ENCODE data around the gene MTTP.
"Not testable (repeated sequence)": the region's sequence is repeated elsewhere in the genome, so short reads cannot be mapped to it uniquely, and the experiment has no call there.

Gene MTTP

DNA sequence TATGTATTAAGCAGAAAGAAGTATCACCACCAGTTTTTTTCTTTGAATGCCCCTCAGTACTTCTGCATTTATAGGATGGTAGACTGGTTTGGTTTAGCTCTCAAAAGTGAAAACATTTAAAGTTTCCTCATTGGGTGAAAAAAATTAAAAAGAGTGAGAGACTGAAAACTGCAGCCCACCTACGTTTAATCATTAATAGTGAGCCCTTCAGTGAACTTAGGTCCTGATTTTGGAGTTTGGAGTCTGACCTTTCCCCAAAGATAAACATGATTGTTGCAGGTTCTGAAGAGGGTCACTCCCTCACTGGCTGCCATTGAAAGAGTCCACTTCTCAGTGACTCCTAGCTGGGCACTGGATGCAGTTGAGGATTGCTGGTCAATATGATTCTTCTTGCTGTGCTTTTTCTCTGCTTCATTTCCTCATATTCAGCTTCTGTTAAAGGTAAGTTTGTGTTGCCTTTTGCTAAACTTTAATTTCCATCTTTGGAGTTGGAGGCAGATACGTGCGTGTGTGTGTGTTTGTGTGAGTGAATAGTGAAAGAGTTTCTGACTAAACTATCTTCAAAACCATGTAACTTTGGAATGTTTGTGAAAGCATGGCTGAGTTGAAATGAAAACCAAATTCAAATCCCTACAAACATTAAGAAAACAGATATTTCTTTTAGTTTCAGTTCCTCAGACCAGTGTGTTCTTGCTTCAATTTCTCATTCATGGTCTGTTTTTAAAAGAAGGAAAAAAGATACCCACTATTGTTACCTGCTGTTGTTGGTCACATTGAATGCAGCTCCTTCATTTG, at the start of gene MTTP:
TSS of gene MTTP (plus strand) at position 295 of the 795 bp plus-strand sequence. CDS start at position 381, 86 bp downstream.
- peaks cover 11% of the 10 kb centered on the region for H3K4me1 ChIP-seq (ENCODE audit: control insufficient read depth, insufficient read depth, low read length)
- no peak within 1 kb of the TSS for H3K27ac ChIP-seq (ENCODE audit: low read depth, low read length)
- no peaks in the 10 kb centered on the region for H3K27me3 ChIP-seq (ENCODE audit: control insufficient read depth, insufficient read depth, low read length)
- no peak within 1 kb of the TSS for H3K9ac ChIP-seq (ENCODE audit: low read depth, low read length)
- peak within 1 kb of the TSS; percentile 34; the same call in 1 of the 2 replicates for H3K4me3 ChIP-seq (ENCODE audit: low read depth, low read length)
- H3K36me3 ChIP-seq (ENCODE audit: control insufficient read depth, insufficient read depth, low read length) = no peaks in the 10 kb centered on the region
- H3K9me3 ChIP-seq (ENCODE audit: control insufficient read depth, insufficient read depth, low read length) = no peaks in the 10 kb centered on the region

DNA sequence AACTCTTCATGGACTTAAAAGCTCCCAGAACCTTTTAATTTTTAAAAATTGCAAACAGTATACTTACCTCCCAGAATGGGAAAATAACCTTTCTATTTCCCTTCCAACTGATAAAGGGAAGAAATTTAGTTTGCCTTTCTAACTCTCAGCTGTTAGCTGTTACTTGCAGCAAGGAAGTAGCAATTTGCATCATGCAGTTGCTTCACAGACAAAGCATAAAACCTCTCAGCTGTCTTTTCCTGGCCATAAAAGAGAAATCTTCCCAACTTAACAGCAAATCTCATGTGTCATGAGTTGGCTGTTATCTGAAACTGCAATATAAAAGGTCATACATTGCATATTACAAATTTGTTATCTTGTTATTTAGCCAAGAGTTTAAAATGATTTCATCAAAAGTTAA, 45.4 kb upstream of the MTTP start:
- no peaks in the 10 kb centered on the region for H3K9me3 ChIP-seq (ENCODE audit: control insufficient read depth, insufficient read depth, low read length)
- no peak overlapping the region for H3K4me3 ChIP-seq (ENCODE audit: low read depth, low read length)
- H3K4me1 ChIP-seq (ENCODE audit: control insufficient read depth, insufficient read depth, low read length) = no peaks in the 10 kb centered on the region
- H3K9ac ChIP-seq (ENCODE audit: low read depth, low read length) = no peak overlapping the region
- H3K27me3 ChIP-seq (ENCODE audit: control insufficient read depth, insufficient read depth, low read length) = no peaks in the 10 kb centered on the region
- no peak overlapping the region for H3K27ac ChIP-seq (ENCODE audit: low read depth, low read length)
- H3K36me3 ChIP-seq (ENCODE audit: control insufficient read depth, insufficient read depth, low read length) = no peaks in the 10 kb centered on the region

DNA sequence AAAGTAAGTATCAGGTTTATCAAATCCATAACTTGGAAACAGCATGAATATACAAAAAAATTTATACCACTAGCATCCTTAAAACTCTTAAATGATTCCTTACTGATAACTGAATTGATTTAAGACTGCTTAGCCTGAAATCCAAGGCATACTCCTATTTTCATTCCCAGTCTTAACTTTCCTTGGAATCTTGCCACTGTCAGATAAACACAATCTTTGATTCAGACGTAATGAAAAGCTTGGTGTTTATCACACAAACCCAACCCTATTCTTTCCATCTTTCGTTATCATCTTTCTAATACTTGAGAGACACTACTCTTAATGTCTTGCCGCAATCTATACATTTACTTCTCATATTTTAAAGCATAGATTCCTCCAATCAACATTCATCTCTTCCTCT, 44.7 kb upstream of the MTTP start:
- Histone ChIP-seq H3K9me3 (ENCODE audit: control insufficient read depth, insufficient read depth, low read length) (no peaks in the 10 kb centered on the region), H3K27ac (ENCODE audit: low read depth, low read length) (no peak overlapping the region), H3K4me1 (ENCODE audit: control insufficient read depth, insufficient read depth, low read length) (no peaks in the 10 kb centered on the region), H3K27me3 (ENCODE audit: control insufficient read depth, insufficient read depth, low read length) (no peaks in the 10 kb centered on the region), H3K36me3 (ENCODE audit: control insufficient read depth, insufficient read depth, low read length) (no peaks in the 10 kb centered on the region), H3K9ac (ENCODE audit: low read depth, low read length) (no peak overlapping the region), H3K4me3 (ENCODE audit: low read depth, low read length) (no peak overlapping the region)

DNA sequence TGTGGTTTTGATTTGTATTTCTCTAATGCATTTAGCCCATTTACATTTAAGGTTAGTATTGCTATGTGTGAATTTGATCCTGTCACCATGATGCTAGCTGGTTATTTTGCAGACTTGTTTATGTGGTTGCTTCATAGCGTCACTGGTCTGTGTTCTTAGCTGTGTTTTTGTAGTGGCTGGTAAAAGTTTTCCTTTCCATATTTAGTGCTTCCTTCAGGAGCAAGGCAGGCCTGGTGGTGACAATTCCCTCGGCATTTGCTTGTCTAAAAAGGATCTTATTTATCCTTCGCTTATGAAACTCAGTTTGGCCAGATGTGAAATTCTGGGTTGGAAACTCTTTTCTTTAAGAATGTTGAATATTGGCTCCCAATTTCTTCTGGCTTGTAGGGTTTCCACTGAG, 39.9 kb upstream of the MTTP start:
- H3K4me1 ChIP-seq (ENCODE audit: control insufficient read depth, insufficient read depth, low read length); H3K36me3 ChIP-seq (ENCODE audit: control insufficient read depth, insufficient read depth, low read length); H3K9ac ChIP-seq (ENCODE audit: low read depth, low read length); H3K4me3 ChIP-seq (ENCODE audit: low read depth, low read length); H3K27ac ChIP-seq (ENCODE audit: low read depth, low read length); H3K9me3 ChIP-seq (ENCODE audit: control insufficient read depth, insufficient read depth, low read length); H3K27me3 ChIP-seq (ENCODE audit: control insufficient read depth, insufficient read depth, low read length): not testable (repeated sequence)

DNA sequence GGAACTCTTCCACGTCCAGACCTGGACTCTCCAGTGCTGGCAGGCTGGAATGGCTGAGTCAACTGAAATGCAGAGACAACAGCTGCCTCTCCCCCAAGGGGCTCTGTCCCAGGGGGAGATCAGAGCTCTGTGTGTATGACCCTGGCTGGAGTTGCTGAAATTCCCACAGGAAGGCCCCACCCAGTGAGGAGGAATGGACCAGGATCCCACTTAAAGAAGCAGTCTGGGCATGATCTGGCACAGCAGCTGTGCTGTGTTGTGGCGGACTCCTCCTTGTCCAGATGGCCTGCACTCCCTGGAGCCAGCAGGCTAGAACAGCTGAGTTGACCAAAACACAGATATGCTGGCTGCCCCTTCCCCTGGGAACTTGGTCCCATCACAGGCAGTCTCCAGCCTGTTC, 38.4 kb upstream of the MTTP start:
- no peaks in the 10 kb centered on the region for H3K36me3 ChIP-seq (ENCODE audit: control insufficient read depth, insufficient read depth, low read length)
- peaks cover 6% of the 10 kb centered on the region for H3K4me1 ChIP-seq (ENCODE audit: control insufficient read depth, insufficient read depth, low read length)
- no peaks in the 10 kb centered on the region for H3K27me3 ChIP-seq (ENCODE audit: control insufficient read depth, insufficient read depth, low read length)
- no peaks in the 10 kb centered on the region for H3K9me3 ChIP-seq (ENCODE audit: control insufficient read depth, insufficient read depth, low read length)
- no peak overlapping the region for H3K9ac ChIP-seq (ENCODE audit: low read depth, low read length)
- peak overlapping the region; percentile 56 for H3K27ac ChIP-seq (ENCODE audit: low read depth, low read length)
- H3K4me3 ChIP-seq (ENCODE audit: low read depth, low read length) = no peak overlapping the region

DNA sequence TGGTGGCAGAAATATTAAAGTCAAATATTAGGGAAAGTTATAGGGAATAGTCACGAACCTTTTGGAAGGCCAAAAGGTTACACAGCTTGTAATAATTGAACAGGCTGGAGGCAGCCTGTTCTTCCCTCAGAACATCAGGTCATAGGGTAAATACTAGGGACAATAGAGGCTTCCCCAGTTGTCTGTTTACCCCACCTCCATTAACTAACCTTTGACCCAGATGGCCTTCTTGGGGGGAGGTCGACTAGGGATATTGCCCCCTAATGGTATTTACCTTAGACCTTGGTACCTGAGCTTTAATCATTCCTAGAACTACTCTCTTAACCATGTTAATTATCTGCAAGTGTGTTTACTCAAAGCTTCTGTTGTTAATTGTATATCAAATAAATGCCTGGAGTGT, 37.8 kb upstream of the MTTP start:
- peak overlapping the region; percentile 56 for H3K27ac ChIP-seq (ENCODE audit: low read depth, low read length)
- H3K9me3 ChIP-seq (ENCODE audit: control insufficient read depth, insufficient read depth, low read length) = no peaks in the 10 kb centered on the region
- H3K27me3 ChIP-seq (ENCODE audit: control insufficient read depth, insufficient read depth, low read length) = no peaks in the 10 kb centered on the region
- H3K4me3 ChIP-seq (ENCODE audit: low read depth, low read length) = no peak overlapping the region
- H3K9ac ChIP-seq (ENCODE audit: low read depth, low read length) = no peak overlapping the region
- H3K36me3 ChIP-seq (ENCODE audit: control insufficient read depth, insufficient read depth, low read length) = no peaks in the 10 kb centered on the region
- H3K4me1 ChIP-seq (ENCODE audit: control insufficient read depth, insufficient read depth, low read length) = peaks cover 6% of the 10 kb centered on the region

DNA sequence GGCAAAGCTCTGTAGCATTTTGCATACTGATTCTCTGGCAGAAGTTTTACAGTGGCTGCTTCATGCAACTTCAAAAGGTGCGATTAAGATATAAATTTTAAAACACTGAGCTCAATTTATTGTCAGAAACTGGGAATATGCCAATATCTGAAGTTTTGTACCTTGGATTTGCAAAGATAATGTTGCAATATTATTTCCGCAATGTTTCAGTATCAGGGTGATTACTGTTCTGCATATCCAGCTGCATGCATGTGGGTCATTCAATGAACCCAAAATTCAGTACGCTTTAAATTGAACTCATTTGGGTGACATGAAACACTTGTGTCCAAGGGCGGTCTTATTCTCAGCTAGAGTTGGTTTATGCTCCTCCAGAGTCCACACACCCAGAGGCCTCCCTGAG, 37.0 kb upstream of the MTTP start:
- no peaks in the 10 kb centered on the region for H3K27me3 ChIP-seq (ENCODE audit: control insufficient read depth, insufficient read depth, low read length)
- no peak overlapping the region for H3K9ac ChIP-seq (ENCODE audit: low read depth, low read length)
- H3K36me3 ChIP-seq (ENCODE audit: control insufficient read depth, insufficient read depth, low read length) = no peaks in the 10 kb centered on the region
- no peaks in the 10 kb centered on the region for H3K9me3 ChIP-seq (ENCODE audit: control insufficient read depth, insufficient read depth, low read length)
- H3K4me3 ChIP-seq (ENCODE audit: low read depth, low read length) = no peak overlapping the region
- H3K4me1 ChIP-seq (ENCODE audit: control insufficient read depth, insufficient read depth, low read length) = peaks cover 6% of the 10 kb centered on the region
- H3K27ac ChIP-seq (ENCODE audit: low read depth, low read length) = no peak overlapping the region

DNA sequence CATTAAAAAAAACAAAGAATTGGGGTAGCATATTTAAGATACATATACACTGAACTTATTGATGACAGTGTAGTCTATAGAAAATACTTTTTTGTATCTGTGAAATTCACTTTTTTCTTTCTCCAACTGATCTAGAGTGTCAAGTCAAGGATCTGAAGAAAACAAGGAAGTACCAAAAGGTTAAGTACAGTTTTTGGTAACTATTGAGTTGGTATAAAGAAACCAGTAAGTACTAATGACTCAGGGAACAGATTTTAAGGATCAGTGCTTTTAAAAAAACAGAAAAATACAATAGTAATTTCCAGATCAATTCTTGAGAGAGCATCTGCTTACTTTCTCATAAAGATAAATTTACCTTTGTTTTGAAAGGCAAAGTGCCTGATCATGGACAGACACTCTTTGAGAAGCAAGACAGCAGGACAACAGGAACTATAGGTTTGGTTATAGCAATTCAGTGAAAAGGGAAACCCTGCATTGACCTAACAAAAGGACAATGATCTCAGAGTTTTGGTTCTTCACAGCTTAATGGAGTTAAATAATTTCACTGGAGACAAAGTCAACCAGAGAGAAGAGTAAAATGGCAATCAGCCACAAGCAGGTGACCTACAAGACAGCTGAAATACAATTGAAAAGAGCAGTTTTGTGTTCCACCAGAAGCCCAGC, 34.2 kb upstream of the MTTP start:
- H3K9me3 ChIP-seq (ENCODE audit: control insufficient read depth, insufficient read depth, low read length) = no peaks in the 10 kb centered on the region
- H3K36me3 ChIP-seq (ENCODE audit: control insufficient read depth, insufficient read depth, low read length) = no peaks in the 10 kb centered on the region
- no peak overlapping the region for H3K9ac ChIP-seq (ENCODE audit: low read depth, low read length)
- no peak overlapping the region for H3K4me3 ChIP-seq (ENCODE audit: low read depth, low read length)
- no peak overlapping the region for H3K27ac ChIP-seq (ENCODE audit: low read depth, low read length)
- H3K27me3 ChIP-seq (ENCODE audit: control insufficient read depth, insufficient read depth, low read length) = no peaks in the 10 kb centered on the region
- peaks cover 6% of the 10 kb centered on the region for H3K4me1 ChIP-seq (ENCODE audit: control insufficient read depth, insufficient read depth, low read length)

DNA sequence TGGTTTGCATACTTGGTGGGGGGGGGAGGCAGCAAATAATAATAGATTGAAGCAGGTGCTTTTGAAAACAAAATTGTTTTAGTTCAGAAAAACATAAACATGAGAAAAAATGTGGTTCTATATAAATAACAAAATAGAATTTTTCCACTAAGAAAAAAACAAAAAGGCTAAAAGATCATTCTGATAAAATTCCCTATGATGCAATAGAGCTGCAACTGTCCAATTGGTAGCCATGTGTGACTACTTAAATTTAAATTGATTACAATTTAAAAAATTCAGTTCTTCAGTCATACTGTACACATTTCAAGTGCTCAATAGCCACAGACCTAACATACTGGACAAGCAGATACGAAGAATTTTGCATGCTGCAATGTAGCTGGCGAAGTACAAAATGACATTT, 21.8 kb upstream of the MTTP start:
- Histone ChIP-seq H3K9me3 (ENCODE audit: control insufficient read depth, insufficient read depth, low read length) (no peaks in the 10 kb centered on the region), H3K27me3 (ENCODE audit: control insufficient read depth, insufficient read depth, low read length) (no peaks in the 10 kb centered on the region), H3K9ac (ENCODE audit: low read depth, low read length) (no peak overlapping the region), H3K27ac (ENCODE audit: low read depth, low read length) (no peak overlapping the region), H3K4me1 (ENCODE audit: control insufficient read depth, insufficient read depth, low read length) (peaks cover 6% of the 10 kb centered on the region; the same call in 1 of the 2 replicates), H3K36me3 (ENCODE audit: control insufficient read depth, insufficient read depth, low read length) (no peaks in the 10 kb centered on the region), H3K4me3 (ENCODE audit: low read depth, low read length) (no peak overlapping the region)

DNA sequence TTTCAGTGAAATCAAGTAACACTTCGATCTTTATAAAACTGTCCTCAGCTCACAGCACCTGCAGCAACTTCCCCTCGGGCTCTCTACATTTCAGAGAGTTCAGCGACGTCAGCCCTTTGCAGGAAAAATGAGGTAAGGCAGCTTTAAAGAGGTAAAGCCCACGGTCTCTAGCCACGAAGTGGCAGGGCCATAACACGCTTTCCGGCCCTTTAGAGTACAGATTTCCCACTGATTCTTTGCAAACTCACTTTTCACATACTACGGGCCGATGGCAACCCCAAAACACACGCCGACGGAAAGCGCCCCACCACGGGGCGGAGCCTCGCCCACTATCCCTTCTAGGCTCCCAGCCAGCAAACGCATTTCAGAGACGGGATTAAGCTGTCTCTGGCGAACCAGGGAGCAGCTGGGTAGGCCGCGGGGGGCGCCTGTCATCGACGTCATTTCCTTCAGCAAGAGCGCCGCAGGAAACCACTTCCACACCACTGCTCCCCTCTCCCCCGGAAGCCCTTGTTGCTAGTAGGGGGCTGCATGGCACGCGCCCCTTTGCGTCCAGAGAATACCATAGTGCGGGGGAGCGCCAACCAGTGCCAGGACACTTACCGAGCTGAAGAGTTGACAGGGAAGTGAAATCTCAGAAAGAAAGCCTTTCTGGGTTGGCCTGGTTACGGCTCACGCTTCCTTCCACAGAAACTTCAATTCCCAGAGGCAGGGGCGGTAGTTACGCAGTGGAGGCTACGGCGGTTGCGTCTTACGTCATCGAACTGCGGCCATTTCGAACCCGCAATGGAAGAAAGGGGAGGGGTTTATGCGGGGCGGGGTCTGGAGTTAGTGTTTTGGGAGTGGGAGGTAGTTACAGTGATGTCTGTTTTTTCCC, 11.1 kb upstream of the MTTP start, which contains the start of gene TRMT10A:
TSS of gene TRMT10A (minus strand) at position 730 of the 877 bp plus-strand sequence. CDS start 4,701 bp downstream, outside the sequence.
- H3K27ac ChIP-seq (ENCODE audit: low read depth, low read length) = peak within 1 kb of the TSS; percentile 98
- H3K36me3 ChIP-seq (ENCODE audit: control insufficient read depth, insufficient read depth, low read length) = no peaks in the 10 kb centered on the region
- peak within 1 kb of the TSS; percentile 92 for H3K9ac ChIP-seq (ENCODE audit: low read depth, low read length)
- H3K4me1 ChIP-seq (ENCODE audit: control insufficient read depth, insufficient read depth, low read length) = 0 out of 2 replicates have a peak, but pooled peaks cover 3% of the 10 kb centered on the region
- H3K9me3 ChIP-seq (ENCODE audit: control insufficient read depth, insufficient read depth, low read length) = no peaks in the 10 kb centered on the region
- no peaks in the 10 kb centered on the region for H3K27me3 ChIP-seq (ENCODE audit: control insufficient read depth, insufficient read depth, low read length)
- peak within 1 kb of the TSS; percentile 83 for H3K4me3 ChIP-seq (ENCODE audit: low read depth, low read length)

All from HUES48 (cell line).